ENCODE data around the gene VWA3B.

The VWA3B gene

DNA sequence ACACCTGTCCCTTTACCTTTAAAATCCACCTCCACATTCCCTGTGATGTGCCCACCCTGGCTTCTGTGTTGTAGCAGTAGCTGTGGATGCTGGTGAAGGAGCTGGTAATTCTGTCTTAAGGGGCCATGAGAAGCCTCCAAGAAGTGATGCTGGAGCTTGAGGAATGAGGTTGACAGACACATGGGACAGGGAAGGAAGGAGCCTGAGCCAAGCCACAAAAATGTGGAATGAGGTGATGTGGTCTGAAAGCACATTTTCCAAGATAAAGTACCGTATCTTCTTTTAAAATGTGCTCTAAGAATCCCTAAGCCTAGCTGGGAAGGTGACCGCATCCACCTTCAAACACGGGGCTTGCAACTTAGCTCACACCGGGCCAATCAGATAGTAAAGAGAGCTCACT lies 31.2 kb downstream of the VWA3B start:
- peaks cover 0 to 3% of the 10 kb centered on the region in 2 donors for H3K27me3 ChIP-seq
- no peaks in the 10 kb centered on the region for H3K4me1 ChIP-seq
- H3K36me3 ChIP-seq, result no peaks in the 10 kb centered on the region
- H3K27ac ChIP-seq, result no peak overlapping the region
- no peak for TF ChIP-seq CTCF (IDR thresholded peaks at IDR 0.05)
- DNase-seq, result no peak
- no peak overlapping the region for H3K4me3 ChIP-seq
- peaks cover 0 to 5% (median 4%) of the 10 kb centered on the region in 3 donors for H3K9me3 ChIP-seq
- intact Hi-C loops (cut with DNase I; ENCODE audit: low total_unique reads), result no loop called here

DNA sequence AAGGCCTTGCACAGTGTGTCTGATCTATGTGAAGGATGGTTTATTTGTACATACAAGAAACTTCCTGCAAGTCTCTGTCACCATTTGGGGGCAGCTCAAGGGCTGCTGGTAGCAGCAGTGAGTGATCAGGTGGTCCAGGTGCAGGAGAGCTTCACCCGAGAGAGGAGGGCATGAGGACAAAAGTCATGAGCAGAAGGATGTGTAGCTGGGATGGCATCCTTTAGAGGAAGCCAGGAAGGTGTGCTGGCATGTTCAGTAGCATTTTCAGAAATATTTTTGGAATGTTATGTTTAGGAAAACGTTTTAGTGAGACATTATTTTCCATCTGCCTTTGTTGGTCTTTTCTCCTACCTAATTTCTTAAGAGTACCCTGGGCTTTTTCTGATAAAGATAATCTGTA lies 31.9 kb downstream of the VWA3B start:
- no peak overlapping the region for H3K4me3 ChIP-seq
- DNase-seq, result no peak
- intact Hi-C loops (cut with DNase I; ENCODE audit: low total_unique reads), result no loop called here
- no peak overlapping the region for H3K27ac ChIP-seq
- no peak for TF ChIP-seq CTCF (IDR thresholded peaks at IDR 0.05)
- peaks cover 0 to 6% of the 10 kb centered on the region in 2 donors for H3K27me3 ChIP-seq
- H3K4me1 ChIP-seq, result no peaks in the 10 kb centered on the region
- peaks cover 0 to 2% (median 0%) of the 10 kb centered on the region in 3 donors for H3K9me3 ChIP-seq
- H3K36me3 ChIP-seq, result no peaks in the 10 kb centered on the region

DNA sequence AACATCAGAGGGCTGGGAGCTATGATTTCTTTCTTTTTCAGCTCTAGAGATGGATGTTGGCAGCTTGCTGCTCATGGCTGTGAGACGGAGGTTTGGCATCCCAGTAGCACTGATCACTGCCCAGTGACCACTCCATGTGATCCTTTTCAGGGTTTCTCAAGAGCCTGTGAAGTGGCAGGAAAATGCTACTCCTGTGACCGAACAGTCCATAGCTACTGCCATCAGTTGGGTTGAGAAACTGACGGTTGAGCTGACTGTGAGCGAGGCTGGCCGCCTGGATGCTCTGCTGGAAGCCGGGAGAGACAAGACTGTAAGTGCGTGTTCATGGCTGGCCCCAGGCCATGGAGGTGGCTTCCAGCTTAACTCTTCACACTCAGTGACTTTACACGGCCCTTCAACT lies 34.2 kb downstream of the VWA3B start:
- intact Hi-C loops (cut with DNase I; ENCODE audit: low total_unique reads), result no loop called here
- Histone ChIP-seq H3K27me3 (peaks cover 0 to 6% of the 10 kb centered on the region in 2 donors), H3K9me3 (no peaks in the 10 kb centered on the region), H3K27ac (no peak overlapping the region), H3K4me1 (no peaks in the 10 kb centered on the region), H3K36me3 (no peaks in the 10 kb centered on the region), H3K4me3 (no peak overlapping the region)
- no peak for DNase-seq
- TF ChIP-seq CTCF (IDR thresholded peaks at IDR 0.05), result no peak

- Histone ChIP-seq H3K36me3 (no peaks in the 10 kb centered on the region), H3K9me3 (no peaks in the 10 kb centered on the region), H3K4me3 (no peak overlapping the region), H3K27ac (no peak overlapping the region), H3K4me1 (no peaks in the 10 kb centered on the region), H3K27me3 (peaks cover 0 to 3% of the 10 kb centered on the region in 2 donors)
- no peak for DNase-seq
- no peak for TF ChIP-seq CTCF (IDR thresholded peaks at IDR 0.05)
- intact Hi-C loops (cut with DNase I; ENCODE audit: low total_unique reads), result no loop called here
Observed at GRCh38 chr2:98122524-98122923, 35.6 kb downstream of the VWA3B start.

DNA sequence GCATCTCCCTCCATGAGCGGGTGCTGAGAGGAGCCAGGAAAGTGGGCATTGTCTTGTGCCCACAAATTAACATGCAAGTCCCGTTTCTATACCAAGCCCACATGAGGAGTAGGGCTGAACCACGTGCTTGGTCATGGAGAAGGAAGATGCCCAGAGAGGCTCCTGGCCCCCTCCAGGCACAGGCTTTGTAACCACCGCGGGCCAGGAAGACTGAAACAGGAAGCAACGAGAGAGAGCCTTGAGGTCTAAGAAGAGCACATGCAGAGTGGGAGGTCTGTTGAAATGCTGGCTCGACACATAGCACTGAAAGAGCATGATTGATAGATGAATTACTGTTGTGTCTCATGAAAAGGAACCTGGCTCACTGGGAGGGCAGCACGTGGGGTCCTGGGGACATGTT lies 36.3 kb downstream of the VWA3B start:
- Histone ChIP-seq H3K4me3 (no peak overlapping the region), H3K36me3 (no peaks in the 10 kb centered on the region), H3K27me3 (peaks cover 0 to 3% of the 10 kb centered on the region in 2 donors), H3K27ac (no peak overlapping the region), H3K4me1 (no peaks in the 10 kb centered on the region), H3K9me3 (no peaks in the 10 kb centered on the region)
- TF ChIP-seq CTCF (IDR thresholded peaks at IDR 0.05), result no peak
- intact Hi-C loops (cut with DNase I; ENCODE audit: low total_unique reads), result no loop called here
- no peak for DNase-seq

- Histone ChIP-seq H3K9me3 (no peaks in the 10 kb centered on the region), H3K4me1 (no peaks in the 10 kb centered on the region), H3K36me3 (no peaks in the 10 kb centered on the region), H3K27ac (no peak overlapping the region), H3K4me3 (no peak overlapping the region), H3K27me3 (peaks cover 0 to 3% of the 10 kb centered on the region in 2 donors)
- no peak for DNase-seq
- intact Hi-C loops (cut with DNase I; ENCODE audit: low total_unique reads), result no loop called here
- TF ChIP-seq CTCF (IDR thresholded peaks at IDR 0.05), result no peak
Observed at GRCh38 chr2:98126061-98126460, 39.1 kb downstream of the VWA3B start.

Data from tibial artery (tissue), 4 donors.